GM19468 (cell line): ENCODE results near the gene PIK3R2.
"Not testable (repeated sequence)": the region's sequence is repeated elsewhere in the genome, so short reads cannot be mapped to it uniquely, and the experiment has no call there.

ENCODE experiments used
- ATAC-seq: cut with Tn5 transposase; IDR thresholded peaks from one replicate; pipeline ENCODE4 v1.9.1; 2021; ENCODE audit warnings: mild to moderate bottlenecking, moderate library complexity, moderate number of reproducible peaks; ENCODE audit not compliant: unreplicated experiment; ENCODE audit errors: extremely low read depth

Gene PIK3R2

DNA sequence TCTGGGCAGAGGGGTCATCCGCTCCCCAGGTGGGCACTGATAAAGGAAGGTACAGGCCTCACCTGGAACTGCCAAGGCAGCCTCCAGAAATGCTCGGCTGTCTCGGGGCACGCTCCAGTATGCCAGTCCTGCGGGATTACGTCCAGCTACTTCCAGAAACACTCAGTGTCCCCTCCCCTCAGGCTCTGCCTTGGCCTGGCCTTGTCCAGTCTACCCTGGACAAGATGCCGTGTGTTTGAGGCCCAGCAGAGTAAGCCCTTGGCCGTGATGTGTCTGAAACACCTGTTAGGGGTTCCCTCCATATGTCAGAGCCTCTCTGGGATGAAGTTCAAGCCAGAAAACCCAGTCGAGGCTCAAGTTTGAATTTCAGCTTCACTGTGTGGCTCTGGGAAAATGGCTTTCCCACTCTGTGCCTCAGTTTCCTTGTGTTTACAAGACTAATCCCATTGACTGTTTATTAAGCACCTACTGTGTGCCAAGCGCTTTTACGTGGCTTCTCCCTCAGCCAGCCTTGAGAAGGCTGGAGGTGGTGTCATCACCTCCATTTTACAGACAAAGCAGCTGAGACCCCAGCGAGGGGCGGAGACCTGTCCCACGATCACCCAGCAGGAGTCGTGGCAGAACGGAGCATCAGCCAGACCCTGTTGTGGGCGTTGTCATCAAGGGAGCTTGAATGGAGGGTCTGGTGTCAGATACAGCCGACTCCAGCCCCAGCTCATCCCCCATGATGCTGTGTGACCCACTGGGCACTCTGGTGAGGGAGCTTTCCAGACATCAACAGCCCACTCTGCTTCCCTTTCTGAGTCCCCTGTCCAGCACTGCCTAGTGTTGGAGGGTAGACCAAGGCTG lies 2.0 kb upstream of the PIK3R2 start:
- no peak for ATAC-seq

DNA sequence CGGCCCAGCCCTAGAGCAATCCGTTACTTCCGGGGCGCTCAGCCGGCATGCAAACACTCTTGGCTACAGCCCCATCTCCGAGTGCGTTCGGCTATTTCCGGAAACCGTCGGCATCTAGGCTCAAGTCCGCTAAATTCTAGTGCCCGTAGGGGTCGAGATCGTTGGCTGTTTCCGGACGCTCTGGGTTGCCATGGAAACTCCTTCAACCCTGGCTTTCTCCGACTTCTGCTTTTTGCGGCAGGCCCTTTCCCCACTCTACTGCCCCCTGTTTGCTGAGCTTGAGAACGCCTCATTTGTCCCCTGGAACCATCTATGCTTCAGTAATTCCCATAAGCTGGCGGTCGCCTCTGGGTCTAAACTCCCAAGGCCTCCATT lies 534 bp upstream of the PIK3R2 start:
- peak; percentile 41 for ATAC-seq

- no peak for ATAC-seq
Observed at GRCh38 chr19:18153556-18154134, 682 bp downstream of the PIK3R2 start.

DNA sequence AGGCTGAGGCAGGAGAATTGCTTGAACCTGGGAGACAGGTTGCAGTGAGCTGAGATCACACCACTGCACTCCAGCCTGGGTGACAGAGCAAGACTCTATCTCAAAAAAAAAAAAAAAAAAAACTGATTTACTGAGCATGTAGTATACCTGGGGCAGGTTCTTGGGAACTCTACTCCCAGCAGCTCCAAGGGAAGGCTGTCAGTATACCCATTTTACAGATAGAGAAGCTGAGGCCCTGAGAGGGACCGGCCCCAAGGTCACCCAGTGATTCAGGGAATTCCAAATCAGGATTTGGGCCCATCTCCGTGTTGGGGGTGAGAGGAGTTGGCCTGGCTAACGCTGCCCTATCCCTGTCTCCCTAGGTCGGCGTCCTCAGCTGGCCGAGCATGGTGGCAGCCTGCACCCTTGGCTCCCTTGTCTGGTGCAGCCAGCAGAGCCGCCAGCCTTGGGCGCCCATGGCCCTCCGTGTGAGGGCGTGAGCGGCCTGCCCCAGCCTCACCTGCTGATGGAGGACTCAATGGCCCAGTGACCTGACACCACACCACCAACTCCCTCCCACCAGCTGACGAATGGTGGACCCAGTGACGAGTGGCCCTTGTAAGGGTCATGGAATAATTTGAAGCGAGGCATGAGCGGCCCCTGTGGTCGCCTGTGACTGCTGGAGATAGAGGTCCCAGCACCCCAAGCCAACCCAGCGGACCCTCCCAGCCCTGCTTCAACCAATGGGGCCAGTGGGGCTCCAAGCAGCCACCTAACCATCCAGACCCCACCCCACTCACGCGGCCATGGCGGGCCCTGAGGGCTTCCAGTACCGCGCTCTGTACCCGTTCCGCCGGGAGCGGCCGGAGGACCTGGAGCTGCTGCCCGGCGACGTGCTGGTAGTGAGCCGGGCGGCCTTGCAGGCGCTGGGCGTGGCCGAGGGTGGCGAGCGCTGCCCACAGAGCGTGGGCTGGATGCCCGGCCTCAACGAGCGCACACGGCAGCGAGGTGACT lies 2.4 kb downstream of the PIK3R2 start:
- no peak for ATAC-seq

- no peak for ATAC-seq
Observed at GRCh38 chr19:18156268-18156667, 3.3 kb downstream of the PIK3R2 start.

DNA sequence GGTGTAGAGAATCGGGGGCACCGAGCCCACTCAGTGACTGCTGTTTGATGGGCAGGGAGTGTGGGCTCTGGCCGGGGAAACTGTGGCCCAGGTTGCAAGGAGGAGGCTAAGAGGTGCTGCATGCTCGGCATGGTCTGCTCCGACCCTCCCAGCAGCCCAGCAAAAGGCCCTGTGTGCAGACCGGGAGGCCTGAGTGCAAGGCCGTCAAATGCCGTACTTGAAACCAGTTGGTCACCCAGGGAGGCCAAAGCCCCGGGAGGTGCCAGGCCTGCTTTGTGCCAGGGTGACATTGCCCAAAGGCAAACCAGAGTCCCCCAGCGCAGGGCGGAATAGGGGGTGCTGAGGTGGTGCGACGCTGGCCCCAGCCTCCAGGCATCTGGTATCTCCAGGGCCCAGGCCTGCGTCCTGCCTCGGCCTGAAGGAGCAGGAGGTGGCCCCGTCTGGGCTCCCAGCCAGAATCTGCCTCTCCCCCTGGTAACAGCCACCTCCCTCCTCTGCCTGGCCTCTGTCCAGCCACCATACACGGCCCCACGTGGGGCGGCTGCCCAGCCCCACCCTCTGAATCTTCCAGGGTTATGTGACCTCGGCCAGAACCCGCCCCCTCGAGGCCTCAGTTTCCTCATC lies 4.0 kb downstream of the PIK3R2 start:
- ATAC-seq: no peak

GRCh38 chr19:18157465-18158063 lies 4.6 kb downstream of the PIK3R2 start:
- no peak for ATAC-seq

- no peak for ATAC-seq
Observed at GRCh38 chr19:18158467-18158866, 5.5 kb downstream of the PIK3R2 start.

DNA sequence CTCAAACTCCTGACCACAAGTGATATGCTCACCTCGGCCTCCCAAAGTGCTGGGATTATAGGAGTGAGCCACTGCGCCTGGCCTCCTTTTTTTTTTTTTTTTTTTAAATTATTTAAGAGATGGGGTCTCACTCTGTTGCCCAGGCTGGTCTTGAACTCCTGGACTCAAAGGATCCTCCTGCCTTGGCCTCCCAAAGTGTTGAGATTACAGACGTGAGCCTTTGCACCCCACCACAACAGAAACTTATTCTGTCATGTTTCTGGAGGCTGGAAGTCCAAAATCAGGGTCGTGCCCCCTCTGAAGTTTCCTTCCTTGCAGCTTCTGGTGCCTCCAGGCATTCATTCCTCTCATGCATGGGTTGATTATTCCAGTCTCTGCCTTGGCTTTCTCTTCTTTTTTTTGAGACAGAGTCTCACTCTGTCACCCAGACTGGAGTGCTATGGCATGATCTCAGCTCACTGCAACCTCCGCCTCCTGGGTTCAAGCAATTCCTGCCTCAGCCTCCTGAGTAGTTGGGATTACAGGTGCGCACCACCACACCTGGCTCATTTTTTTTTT lies 6.2 kb downstream of the PIK3R2 start:
- ATAC-seq: not testable (repeated sequence)

GRCh38 chr19:18159810-18160209 lies 6.8 kb downstream of the PIK3R2 start:
- no peak for ATAC-seq

GRCh38 chr19:18160493-18160970 lies 7.6 kb downstream of the PIK3R2 start:
- ATAC-seq: no peak

- ATAC-seq: no peak
Observed at GRCh38 chr19:18160971-18161635, 8.1 kb downstream of the PIK3R2 start.

DNA sequence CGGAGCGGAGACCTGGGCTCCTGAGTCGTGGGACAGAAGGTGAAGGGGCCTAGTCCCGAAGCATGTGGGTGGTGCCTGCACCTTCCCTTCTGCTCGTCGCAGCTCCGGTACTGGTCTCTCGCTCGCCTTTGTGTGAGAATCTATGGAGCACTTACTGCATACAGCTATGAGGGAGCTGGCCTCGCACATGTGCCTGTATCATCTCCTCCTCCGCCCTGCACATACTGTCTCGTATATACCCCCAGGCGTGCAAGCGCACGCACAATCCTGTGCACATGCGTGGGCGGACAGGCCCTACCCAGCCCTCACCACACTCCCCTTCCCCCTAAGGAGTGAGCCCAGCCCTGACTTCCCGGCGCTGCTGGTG lies 8.7 kb downstream of the PIK3R2 start:
- no peak for ATAC-seq

GRCh38 chr19:18164072-18164471 lies 11.1 kb downstream of the PIK3R2 start:
- ATAC-seq: no peak

- ATAC-seq: no peak
Observed at GRCh38 chr19:18165794-18166544, 13.0 kb downstream of the PIK3R2 start.

DNA sequence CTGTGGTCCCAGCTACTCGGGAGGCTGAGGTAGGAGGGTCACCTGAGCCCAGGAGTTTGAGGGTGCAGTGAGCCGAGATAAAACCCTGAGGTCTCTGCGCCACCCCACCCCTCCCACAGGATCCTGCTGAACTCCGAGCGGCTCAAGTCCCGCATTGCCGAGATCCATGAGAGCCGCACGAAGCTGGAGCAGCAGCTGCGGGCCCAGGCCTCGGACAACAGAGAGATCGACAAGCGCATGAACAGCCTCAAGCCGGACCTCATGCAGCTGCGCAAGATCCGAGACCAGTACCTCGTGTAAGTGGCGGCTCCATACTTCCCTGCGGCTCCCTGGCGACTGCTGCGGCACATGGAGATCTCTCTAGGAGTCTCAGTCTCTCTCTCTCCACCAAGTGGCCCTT lies 14.0 kb downstream of the PIK3R2 start:
- ATAC-seq: no peak

DNA sequence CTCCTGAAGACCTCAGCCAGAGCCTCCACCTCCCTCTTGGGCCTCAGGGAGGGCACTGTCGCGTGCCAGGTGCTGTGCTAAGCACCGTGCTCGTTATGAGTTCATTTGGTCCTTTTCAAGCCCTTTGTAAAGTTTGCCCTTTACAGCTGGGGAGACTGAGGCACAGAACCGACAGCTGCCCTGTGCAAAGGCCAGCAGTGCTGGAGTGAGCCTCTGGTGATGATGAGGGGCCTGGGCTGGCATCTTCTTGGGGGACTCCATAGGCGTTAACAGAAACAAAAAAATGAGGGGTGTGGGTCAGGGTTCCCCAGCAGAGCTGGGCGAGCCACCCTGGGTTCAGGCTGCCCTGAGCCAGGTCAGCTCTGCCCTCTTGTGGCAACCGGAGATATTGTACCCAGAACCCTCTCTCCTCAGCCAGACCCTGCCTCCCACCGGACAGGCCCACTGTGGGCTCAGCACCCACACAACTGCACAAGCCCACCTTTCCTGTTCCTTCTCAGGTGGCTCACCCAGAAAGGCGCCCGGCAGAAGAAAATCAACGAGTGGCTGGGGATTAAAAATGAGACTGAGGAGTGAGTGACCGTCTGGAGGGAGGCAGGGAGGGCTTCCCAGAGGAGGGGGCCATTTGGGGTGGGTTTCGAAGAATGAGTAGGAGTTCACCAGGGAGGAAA lies 15.1 kb downstream of the PIK3R2 start:
- no peak for ATAC-seq
